ENCODE results near the gene NACC2. TPM values are rescaled to one million over a fixed set of nuclear protein-coding genes. Genes with fewer than 3 reads are reported as not detected.

Gene NACC2
- total and polyA plus RNA-seq, 9 of the 15 experiments (the other 6 are each of a cell fraction or from before 2014, with no cell fraction given) = 0.70 to 25.1 (median 5.6) TPM

GRCh38 chr9:135992486-135993408 is 102.3 kb downstream of the NACC2 start (continued):
- TF ChIP-seq ARID4B (CRISPR knock-in tag; IDR thresholded peaks at IDR 0.05) (peak; percentile 38; the same call in 1 of the 2 replicates), MBD2 (IDR thresholded peaks at IDR 0.05; ENCODE audit: borderline replicate concordance, low read depth) (no peak), NR2C1 (IDR thresholded peaks at IDR 0.05) (no peak), NR2C1 (tag; IDR thresholded peaks at IDR 0.05) (no peak), POLR2AphosphoS5 (IDR thresholded peaks at IDR 0.05; ENCODE audit: control insufficient read depth, insufficient read depth, low read depth, low read length) (peak; percentile 88), KAT7 (CRISPR knock-in tag; IDR thresholded peaks at IDR 0.05; ENCODE audit: borderline replicate concordance) (no peak), ZBTB49 (CRISPR knock-in tag; IDR thresholded peaks at IDR 0.05; ENCODE audit: borderline replicate concordance) (no peak), HNRNPL (IDR thresholded peaks at IDR 0.05; ENCODE audit: low read depth, low read length) (no peak), ZNF239 (CRISPR knock-in tag; IDR thresholded peaks at IDR 0.05) (no peak), ZFP30 (CRISPR knock-in tag; IDR thresholded peaks at IDR 0.05; ENCODE audit: borderline replicate concordance) (no peak), ETS2 (tag; IDR thresholded peaks at IDR 0.05; ENCODE audit: borderline replicate concordance, poor library complexity, severe bottlenecking) (no peak), ARNT (IDR thresholded peaks at IDR 0.05) (no peak), CBFB (CRISPR knock-in tag; IDR thresholded peaks at IDR 0.05) (no peak), HDGF (IDR thresholded peaks at IDR 0.05) (no peak), HDAC3 (IDR thresholded peaks at IDR 0.05; ENCODE audit: borderline replicate concordance, partially characterized antibody) (no peak), ZNF586 (CRISPR knock-in tag; conservative IDR thresholded peaks at IDR 0.05) (no peak), ZNF668 (CRISPR knock-in tag; IDR thresholded peaks at IDR 0.05) (no peak), HDAC1 (IDR thresholded peaks at IDR 0.05) (peak in 1 of 2 experiments; percentile 94; a peak in 2 of 4 replicates), NFATC3 (IDR thresholded peaks at IDR 0.05) (no peak)
- TF ChIP-seq, protein P1, sequence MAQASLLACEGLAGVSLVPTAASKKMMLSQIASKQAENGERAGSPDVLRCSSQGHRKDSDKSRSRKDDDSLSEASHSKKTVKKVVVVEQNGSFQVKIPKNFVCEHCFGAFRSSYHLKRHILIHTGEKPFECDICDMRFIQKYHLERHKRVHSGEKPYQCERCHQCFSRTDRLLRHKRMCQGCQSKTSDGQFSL (CRISPR knock-in tag; IDR thresholded peaks at IDR 0.05) = no peak
- TF ChIP-seq, protein P1 (tag; IDR thresholded peaks at IDR 0.05) = no peak

Measured in K562 (cell line).